GM23338 (cell line): ENCODE data around the gene ZMYND19. TPM values are rescaled to one million over a fixed set of nuclear protein-coding genes. Genes with fewer than 3 reads are reported as not detected.

Source experiments
- ATAC-seq: fragments of 200-7000 bp; cut with Tn5 transposase; 3 replicates; pipeline ENCODE4 v1.9.1; 2020
- DNase-seq: peaks from one replicate; pipeline ENCODE4 v3.0.0-alpha.2; 2015; ENCODE audit warnings: low spot score
- H2AFZ ChIP-seq: fragments of 200-600 bp; sonication (generic); 2 replicates; pipeline ENCODE4 v1.8.0; 2016; ENCODE audit warnings: antibody characterized with exemption, mild to moderate bottlenecking, moderate library complexity
- H3F3A ChIP-seq: fragments of 200-600 bp; sonication (generic); replicated peaks from 2 replicates; pipeline ENCODE4 v1.8.0; 2017; ENCODE audit warnings: antibody characterized with exemption, mixed run types, low read depth
- H3K27ac ChIP-seq: fragments of 200-600 bp; sonication (generic); 2 replicates; pipeline ENCODE4 v1.6.1; 2016; ENCODE audit warnings: low read depth
- H3K27me3 ChIP-seq: fragments of 200-600 bp; sonication (generic); 2 replicates; pipeline ENCODE4 v1.8.0; 2016; ENCODE audit warnings: mild to moderate bottlenecking, mixed run types, moderate library complexity; ENCODE audit not compliant: insufficient read depth
- H3K36me3 ChIP-seq: fragments of 200-600 bp; sonication (generic); 2 replicates; pipeline ENCODE4 v1.8.0; 2016; ENCODE audit warnings: mild to moderate bottlenecking; ENCODE audit not compliant: insufficient read depth
- H3K4me1 ChIP-seq: fragments of 200-600 bp; sonication (generic); 2 replicates; pipeline ENCODE4 v1.8.0; 2016; ENCODE audit warnings: mild to moderate bottlenecking, moderate library complexity; ENCODE audit not compliant: insufficient read depth
- H3K4me2 ChIP-seq: fragments of 200-600 bp; sonication (generic); 2 replicates; pipeline ENCODE4 v1.7.1; 2017; ENCODE audit warnings: mixed run types
- H3K4me3 ChIP-seq: fragments of 200-600 bp; sonication (generic); 2 replicates; pipeline ENCODE4 v1.6.1; 2016; ENCODE audit warnings: mixed run types
- H3K79me2 ChIP-seq: fragments of 200-600 bp; sonication (generic); replicated peaks from 2 replicates; pipeline ENCODE4 v1.8.0; 2017; ENCODE audit warnings: mild to moderate bottlenecking; ENCODE audit not compliant: insufficient read depth
- H3K9me2 ChIP-seq: fragments of 200-600 bp; sonication (generic); 2 replicates; pipeline ENCODE4 v1.8.0; 2017; ENCODE audit not compliant: insufficient read depth
- H4K20me1 ChIP-seq: fragments of 200-600 bp; sonication (generic); replicated peaks from 2 replicates; pipeline ENCODE4 v1.8.0; 2017; ENCODE audit warnings: mild to moderate bottlenecking; ENCODE audit not compliant: insufficient read depth
- H3K27ac Mint-ChIP-seq: 2 replicates; pipeline ENCODE4 v1.8.0; 2020; ENCODE audit warnings: inconsistent platforms, mild to moderate bottlenecking, moderate library complexity, mixed read lengths
- H3K27me3 Mint-ChIP-seq: 3 replicates; pipeline ENCODE4 v1.8.0; 2022; ENCODE audit warnings: low read depth, mild to moderate bottlenecking, moderate library complexity, mixed read lengths, inconsistent platforms; ENCODE audit not compliant: insufficient read depth, poor library complexity
- H3K36me3 Mint-ChIP-seq: 3 replicates; pipeline ENCODE4 v1.8.0; 2021; ENCODE audit warnings: low read depth, mild to moderate bottlenecking, inconsistent platforms, moderate library complexity, mixed read lengths
- H3K4me1 Mint-ChIP-seq: 3 replicates; pipeline ENCODE4 v1.8.0; 2020; ENCODE audit warnings: mild to moderate bottlenecking, inconsistent platforms, mixed read lengths
- H3K4me3 Mint-ChIP-seq: 3 replicates; pipeline ENCODE4 v1.8.0; 2021; ENCODE audit warnings: moderate library complexity, mild to moderate bottlenecking, inconsistent platforms, mixed read lengths
- H3K9me3 Mint-ChIP-seq: 3 replicates; pipeline ENCODE4 v1.8.0; 2020; ENCODE audit warnings: moderate library complexity, mild to moderate bottlenecking, inconsistent platforms, mixed read lengths
- CREB1 ChIP-seq: fragments of 250-450 bp; sonication (Bioruptor Pico); IDR thresholded peaks from 2 replicates; pipeline ENCODE4 v1.5.0; 2020; ENCODE audit warnings: low read depth, mild to moderate bottlenecking, moderate library complexity
- EZH2 ChIP-seq: fragments of 200-600 bp; sonication (generic); IDR thresholded peaks from one replicate; pipeline ENCODE4 v1.8.0; 2017; ENCODE audit warnings: antibody characterized with exemption, mild to moderate bottlenecking, low read depth; ENCODE audit not compliant: unreplicated experiment
- EZH2phosphoT487 ChIP-seq: fragments of 200-600 bp; sonication (generic); IDR thresholded peaks from one replicate; pipeline ENCODE4 v1.8.1; 2018; ENCODE audit warnings: antibody characterized with exemption; ENCODE audit not compliant: unreplicated experiment
- JUNB ChIP-seq: IDR thresholded peaks from one replicate; pipeline ENCODE4 v1.6.1; 2016; ENCODE audit warnings: antibody characterized with exemption; ENCODE audit not compliant: unreplicated experiment
- NANOG ChIP-seq: IDR thresholded peaks from 2 replicates; pipeline ENCODE4 v1.6.1; 2016; ENCODE audit warnings: antibody characterized with exemption, borderline replicate concordance
- STAT1 ChIP-seq: IDR thresholded peaks from one replicate; pipeline ENCODE4 v1.6.1; 2016; ENCODE audit warnings: antibody characterized with exemption; ENCODE audit not compliant: unreplicated experiment
- ZNF114 ChIP-seq: fragments of 250-450 bp; sonication (Bioruptor Pico); IDR thresholded peaks from 2 replicates; pipeline ENCODE4 v1.5.0; 2020; ENCODE audit warnings: mild to moderate bottlenecking, moderate library complexity
- ZNF331 ChIP-seq: fragments of 250-450 bp; sonication (Bioruptor Pico); IDR thresholded peaks from 2 replicates; pipeline ENCODE4 v1.5.0; 2020; ENCODE audit warnings: low read depth, mild to moderate bottlenecking, moderate library complexity
- polyA plus RNA-seq: library from polyadenylated mRNA; unstranded; fragments of >200 nt; fragmentation: Nextera tagmentation; extraction: Ambion mirVana; gene quantifications from 2 replicates; pipeline ENCODE4 v1.2.1, GENCODE V29; 2016
- total RNA-seq: library from RNA; depleted of rRNA; stranded (reverse); fragments of >200 nt; shearing (Covaris generic); gene quantifications from 2 replicates; pipeline ENCODE4 v1.2.3, GENCODE V29; 2014
- TF ChIP-seq, protein P1 (sequence below): fragments of 250-450 bp; sonication (Bioruptor Pico); IDR thresholded peaks from 2 replicates; pipeline ENCODE4 v1.5.0; 2020; ENCODE audit warnings: mild to moderate bottlenecking, moderate library complexity
- TF ChIP-seq, protein P2 (sequence below): IDR thresholded peaks from 2 replicates; pipeline ENCODE4 v1.6.1; 2016; ENCODE audit warnings: antibody characterized with exemption
- TF ChIP-seq, protein P3 (sequence below): IDR thresholded peaks from one replicate; pipeline ENCODE4 v1.6.1; 2018; ENCODE audit warnings: antibody characterized with exemption; ENCODE audit not compliant: unreplicated experiment

ZMYND19 gene
- total and polyA plus RNA-seq, 2 experiments from 2014 or later, result 25.8 to 58.5 TPM

DNA sequence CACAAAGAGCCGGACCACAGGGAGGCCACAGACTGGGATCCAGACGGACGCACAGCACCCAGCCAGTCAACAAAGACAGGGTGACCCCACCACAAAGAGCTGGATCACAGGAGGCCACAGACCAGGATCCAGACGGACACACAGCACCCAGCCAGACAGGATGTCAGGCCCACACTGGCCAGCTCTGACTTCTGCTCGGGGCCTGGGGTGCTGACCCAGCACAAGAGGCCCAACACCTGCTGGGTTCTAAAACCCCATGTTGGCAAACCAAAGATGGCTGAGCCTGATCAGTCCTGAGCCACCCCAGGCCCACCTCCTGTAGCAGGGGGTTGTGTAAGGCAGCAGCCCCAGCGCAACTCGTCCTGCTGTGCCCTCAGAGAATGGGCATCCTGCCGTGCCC lies 6.4 kb downstream of the ZMYND19 start (continued):
- TF ChIP-seq, protein P1, sequence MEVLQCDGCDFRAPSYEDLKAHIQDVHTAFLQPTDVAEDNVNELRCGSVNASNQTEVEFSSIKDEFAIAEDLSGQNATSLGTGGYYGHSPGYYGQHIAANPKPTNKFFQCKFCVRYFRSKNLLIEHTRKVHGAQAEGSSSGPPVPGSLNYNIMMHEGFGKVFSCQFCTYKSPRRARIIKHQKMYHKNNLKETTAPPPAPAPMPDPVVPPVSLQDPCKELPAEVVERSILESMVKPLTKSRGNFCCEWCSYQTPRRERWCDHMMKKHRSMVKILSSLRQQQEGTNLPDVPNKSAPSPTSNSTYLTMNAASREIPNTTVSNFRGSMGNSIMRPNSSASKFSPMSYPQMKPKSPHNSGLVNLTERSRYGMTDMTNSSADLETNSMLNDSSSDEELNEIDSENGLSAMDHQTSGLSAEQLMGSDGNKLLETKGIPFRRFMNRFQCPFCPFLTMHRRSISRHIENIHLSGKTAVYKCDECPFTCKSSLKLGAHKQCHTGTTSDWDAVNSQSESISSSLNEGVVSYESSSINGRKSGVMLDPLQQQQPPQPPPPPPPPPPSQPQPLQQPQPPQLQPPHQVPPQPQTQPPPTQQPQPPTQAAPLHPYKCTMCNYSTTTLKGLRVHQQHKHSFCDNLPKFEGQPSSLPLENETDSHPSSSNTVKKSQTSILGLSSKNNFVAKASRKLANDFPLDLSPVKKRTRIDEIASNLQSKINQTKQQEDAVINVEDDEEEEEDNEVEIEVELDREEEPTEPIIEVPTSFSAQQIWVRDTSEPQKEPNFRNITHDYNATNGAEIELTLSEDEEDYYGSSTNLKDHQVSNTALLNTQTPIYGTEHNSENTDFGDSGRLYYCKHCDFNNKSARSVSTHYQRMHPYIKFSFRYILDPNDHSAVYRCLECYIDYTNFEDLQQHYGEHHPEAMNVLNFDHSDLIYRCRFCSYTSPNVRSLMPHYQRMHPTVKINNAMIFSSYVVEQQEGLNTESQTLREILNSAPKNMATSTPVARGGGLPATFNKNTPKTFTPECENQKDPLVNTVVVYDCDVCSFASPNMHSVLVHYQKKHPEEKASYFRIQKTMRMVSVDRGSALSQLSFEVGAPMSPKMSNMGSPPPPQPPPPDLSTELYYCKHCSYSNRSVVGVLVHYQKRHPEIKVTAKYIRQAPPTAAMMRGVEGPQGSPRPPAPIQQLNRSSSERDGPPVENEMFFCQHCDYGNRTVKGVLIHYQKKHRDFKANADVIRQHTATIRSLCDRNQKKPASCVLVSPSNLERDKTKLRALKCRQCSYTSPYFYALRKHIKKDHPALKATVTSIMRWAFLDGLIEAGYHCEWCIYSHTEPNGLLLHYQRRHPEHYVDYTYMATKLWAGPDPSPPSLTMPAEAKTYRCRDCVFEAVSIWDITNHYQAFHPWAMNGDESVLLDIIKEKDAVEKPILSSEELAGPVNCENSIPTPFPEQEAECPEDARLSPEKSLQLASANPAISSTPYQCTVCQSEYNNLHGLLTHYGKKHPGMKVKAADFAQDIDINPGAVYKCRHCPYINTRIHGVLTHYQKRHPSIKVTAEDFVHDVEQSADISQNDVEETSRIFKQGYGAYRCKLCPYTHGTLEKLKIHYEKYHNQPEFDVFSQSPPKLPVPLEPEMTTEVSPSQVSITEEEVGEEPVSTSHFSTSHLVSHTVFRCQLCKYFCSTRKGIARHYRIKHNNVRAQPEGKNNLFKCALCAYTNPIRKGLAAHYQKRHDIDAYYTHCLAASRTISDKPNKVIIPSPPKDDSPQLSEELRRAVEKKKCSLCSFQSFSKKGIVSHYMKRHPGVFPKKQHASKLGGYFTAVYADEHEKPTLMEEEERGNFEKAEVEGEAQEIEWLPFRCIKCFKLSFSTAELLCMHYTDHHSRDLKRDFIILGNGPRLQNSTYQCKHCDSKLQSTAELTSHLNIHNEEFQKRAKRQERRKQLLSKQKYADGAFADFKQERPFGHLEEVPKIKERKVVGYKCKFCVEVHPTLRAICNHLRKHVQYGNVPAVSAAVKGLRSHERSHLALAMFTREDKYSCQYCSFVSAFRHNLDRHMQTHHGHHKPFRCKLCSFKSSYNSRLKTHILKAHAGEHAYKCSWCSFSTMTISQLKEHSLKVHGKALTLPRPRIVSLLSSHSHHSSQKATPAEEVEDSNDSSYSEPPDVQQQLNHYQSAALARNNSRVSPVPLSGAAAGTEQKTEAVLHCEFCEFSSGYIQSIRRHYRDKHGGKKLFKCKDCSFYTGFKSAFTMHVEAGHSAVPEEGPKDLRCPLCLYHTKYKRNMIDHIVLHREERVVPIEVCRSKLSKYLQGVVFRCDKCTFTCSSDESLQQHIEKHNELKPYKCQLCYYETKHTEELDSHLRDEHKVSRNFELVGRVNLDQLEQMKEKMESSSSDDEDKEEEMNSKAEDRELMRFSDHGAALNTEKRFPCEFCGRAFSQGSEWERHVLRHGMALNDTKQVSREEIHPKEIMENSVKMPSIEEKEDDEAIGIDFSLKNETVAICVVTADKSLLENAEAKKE (CRISPR knock-in tag), result no peak
- TF ChIP-seq EZH2 (no peak), ZNF114 (no peak), EZH2phosphoT487 (no peak), JUNB (no peak), STAT1 (no peak)

DNA sequence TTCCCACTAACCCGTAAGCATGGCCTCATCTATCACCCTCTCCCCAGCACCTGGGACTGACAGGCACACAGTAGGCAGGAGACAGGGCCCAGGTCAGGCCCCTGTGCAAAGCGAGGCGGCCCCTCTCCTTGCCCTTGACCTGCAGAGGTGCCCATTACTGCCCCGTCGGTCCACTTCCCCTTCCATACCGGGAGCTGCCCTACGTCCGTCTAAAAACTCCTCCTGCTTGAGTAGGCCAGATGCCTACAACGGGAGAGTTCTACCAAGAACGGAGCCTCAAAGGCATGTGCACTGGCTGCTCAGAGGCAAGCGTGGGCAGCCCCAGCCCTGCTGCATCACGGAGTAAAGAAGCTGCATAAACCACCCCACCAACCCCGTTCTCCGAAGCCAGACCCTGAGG lies 7.0 kb downstream of the ZMYND19 start:
- H3K9me3 Mint-ChIP-seq, result no peaks in the 10 kb centered on the region; the same call in 2 of the 3 replicates
- H3K27ac Mint-ChIP-seq, result no peak overlapping the region
- Histone ChIP-seq H3K9me2 (no peaks in the 10 kb centered on the region), H3K36me3 (peaks cover 19% of the 10 kb centered on the region), H3K4me1 (peaks cover 11% of the 10 kb centered on the region), H3K27ac (no peak overlapping the region), H3K27me3 (no peaks in the 10 kb centered on the region), H3K79me2 (peaks cover 15% of the 10 kb centered on the region), H4K20me1 (peaks cover 14% of the 10 kb centered on the region), H3K4me2 (no peak overlapping the region), H2AFZ (no peak overlapping the region), H3K4me3 (no peak overlapping the region), H3F3A (peaks cover 19% of the 10 kb centered on the region; the same call in 1 of the 2 replicates)
- H3K36me3 Mint-ChIP-seq, result peaks cover 70% of the 10 kb centered on the region
- DNase-seq (no peak), ATAC-seq (no peak)
- no peak overlapping the region for H3K4me3 Mint-ChIP-seq
- H3K27me3 Mint-ChIP-seq, result peaks cover 34% of the 10 kb centered on the region
- peaks cover 30% of the 10 kb centered on the region for H3K4me1 Mint-ChIP-seq
- TF ChIP-seq ZNF114 (no peak), NANOG (no peak), CREB1 (no peak), ZNF331 (CRISPR knock-in tag) (no peak), EZH2phosphoT487 (no peak)
- TF ChIP-seq, protein P2, sequence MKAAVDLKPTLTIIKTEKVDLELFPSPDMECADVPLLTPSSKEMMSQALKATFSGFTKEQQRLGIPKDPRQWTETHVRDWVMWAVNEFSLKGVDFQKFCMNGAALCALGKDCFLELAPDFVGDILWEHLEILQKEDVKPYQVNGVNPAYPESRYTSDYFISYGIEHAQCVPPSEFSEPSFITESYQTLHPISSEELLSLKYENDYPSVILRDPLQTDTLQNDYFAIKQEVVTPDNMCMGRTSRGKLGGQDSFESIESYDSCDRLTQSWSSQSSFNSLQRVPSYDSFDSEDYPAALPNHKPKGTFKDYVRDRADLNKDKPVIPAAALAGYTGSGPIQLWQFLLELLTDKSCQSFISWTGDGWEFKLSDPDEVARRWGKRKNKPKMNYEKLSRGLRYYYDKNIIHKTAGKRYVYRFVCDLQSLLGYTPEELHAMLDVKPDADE, result no peak
- TF ChIP-seq, protein P3, sequence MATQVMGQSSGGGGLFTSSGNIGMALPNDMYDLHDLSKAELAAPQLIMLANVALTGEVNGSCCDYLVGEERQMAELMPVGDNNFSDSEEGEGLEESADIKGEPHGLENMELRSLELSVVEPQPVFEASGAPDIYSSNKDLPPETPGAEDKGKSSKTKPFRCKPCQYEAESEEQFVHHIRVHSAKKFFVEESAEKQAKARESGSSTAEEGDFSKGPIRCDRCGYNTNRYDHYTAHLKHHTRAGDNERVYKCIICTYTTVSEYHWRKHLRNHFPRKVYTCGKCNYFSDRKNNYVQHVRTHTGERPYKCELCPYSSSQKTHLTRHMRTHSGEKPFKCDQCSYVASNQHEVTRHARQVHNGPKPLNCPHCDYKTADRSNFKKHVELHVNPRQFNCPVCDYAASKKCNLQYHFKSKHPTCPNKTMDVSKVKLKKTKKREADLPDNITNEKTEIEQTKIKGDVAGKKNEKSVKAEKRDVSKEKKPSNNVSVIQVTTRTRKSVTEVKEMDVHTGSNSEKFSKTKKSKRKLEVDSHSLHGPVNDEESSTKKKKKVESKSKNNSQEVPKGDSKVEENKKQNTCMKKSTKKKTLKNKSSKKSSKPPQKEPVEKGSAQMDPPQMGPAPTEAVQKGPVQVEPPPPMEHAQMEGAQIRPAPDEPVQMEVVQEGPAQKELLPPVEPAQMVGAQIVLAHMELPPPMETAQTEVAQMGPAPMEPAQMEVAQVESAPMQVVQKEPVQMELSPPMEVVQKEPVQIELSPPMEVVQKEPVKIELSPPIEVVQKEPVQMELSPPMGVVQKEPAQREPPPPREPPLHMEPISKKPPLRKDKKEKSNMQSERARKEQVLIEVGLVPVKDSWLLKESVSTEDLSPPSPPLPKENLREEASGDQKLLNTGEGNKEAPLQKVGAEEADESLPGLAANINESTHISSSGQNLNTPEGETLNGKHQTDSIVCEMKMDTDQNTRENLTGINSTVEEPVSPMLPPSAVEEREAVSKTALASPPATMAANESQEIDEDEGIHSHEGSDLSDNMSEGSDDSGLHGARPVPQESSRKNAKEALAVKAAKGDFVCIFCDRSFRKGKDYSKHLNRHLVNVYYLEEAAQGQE, result no peak
